GM12878 (cell line): ENCODE measurements around the gene KCND2. TPM values are rescaled to one million over a fixed set of nuclear protein-coding genes. Genes with fewer than 3 reads are reported as not detected.
A peak's percentile ranks its signal among the peaks of the same experiment; 100 is the strongest.

Experiments
- ATAC-seq: fragments of 200-7000 bp; cut with Tn5 transposase; 3 replicates; pipeline ENCODE4 v1.9.1; 2020; ENCODE audit warnings: mild to moderate bottlenecking, moderate library complexity
- BruUV-seq: library from RNA; stranded (reverse); fragments of 400-500 nt; replicated peaks from 2 replicates; lab custom pipeline; 2021; lab: Mats Ljungman, UMichigan
- CTCF ChIA-PET: fragments of 300-600 bp; sonication (Branson Sonifier 250); formaldehyde crosslinking; extraction: SDS; loops from one replicate; lab custom pipeline; 2021; ENCODE audit warnings: inconsistent platforms; lab: Yijun Ruan, JAX
- POLR2A ChIA-PET: fragments of 350-600 bp; formaldehyde crosslinking; extraction: SDS; loops from one replicate; lab custom pipeline; 2021; ENCODE audit warnings: inconsistent platforms; lab: Charles Lee
- RAD21 ChIA-PET: fragments of 300-600 bp; sonication (Branson Sonifier 250); formaldehyde crosslinking; loops from one replicate; lab custom pipeline; 2023; ENCODE audit warnings: antibody characterized with exemption; ENCODE audit not compliant: unreplicated experiment; lab: Charles Lee
- SMC1A ChIA-PET: fragments of 300-600 bp; sonication (Branson Sonifier 250); formaldehyde crosslinking; loops from one replicate; lab custom pipeline; 2023; ENCODE audit not compliant: unreplicated experiment, uncharacterized antibody; lab: Charles Lee
- DNase-seq: peaks from one replicate; pipeline ENCODE4 v3.0.0-alpha.2; 2011; ENCODE audit warnings: low read depth, low spot score
- FAIRE-seq: peaks from 3 replicates; lab custom pipeline; 2011; peaks lifted over from hg19 to GRCh38; lab: Jason Lieb, UNC
- H2AFZ ChIP-seq: 2 replicates; pipeline ENCODE4 v1.6.0; 2011; ENCODE audit warnings: low read depth, low read length, control low read depth; ENCODE audit not compliant: control insufficient read depth
- H3K27ac ChIP-seq: 2 replicates; pipeline ENCODE4 v1.5.1; 2011; ENCODE audit warnings: control low read depth; ENCODE audit not compliant: control insufficient read depth, insufficient read depth
- H3K27me3 ChIP-seq, 2 experiments: replicated peaks in 1 of 2; 2 replicates each; pipeline versions ENCODE4 v1.6.0 to v1.6.1; 2011; ENCODE audit warnings: low read length in 1 of 2; ENCODE audit not compliant: control insufficient read depth in 2 of 2, insufficient read depth in 2 of 2
- H3K36me3 ChIP-seq, 2 experiments: 2 replicates each; pipeline ENCODE4 v1.5.1; 2011; ENCODE audit warnings: low read length in 1 of 2; ENCODE audit not compliant: control insufficient read depth in 2 of 2, insufficient read depth in 2 of 2
- H3K4me1 ChIP-seq: 2 replicates; pipeline ENCODE4 v1.6.1; 2011; ENCODE audit warnings: mild to moderate bottlenecking, low read length, moderate library complexity, mixed read lengths; ENCODE audit not compliant: control insufficient read depth, insufficient read depth
- H3K4me2 ChIP-seq: 2 replicates; pipeline ENCODE4 v1.6.0; 2011; ENCODE audit warnings: control low read depth; ENCODE audit not compliant: control insufficient read depth, insufficient read depth
- H3K4me3 ChIP-seq: fragments of 200-600 bp; sonication (generic); 2 replicates; pipeline ENCODE4 v1.5.1; 2016
- H3K79me2 ChIP-seq: 2 replicates; pipeline ENCODE4 v1.6.0; 2011; ENCODE audit warnings: low read length; ENCODE audit not compliant: control insufficient read depth, insufficient read depth
- H3K9ac ChIP-seq: 2 replicates; pipeline ENCODE4 v1.8.0; 2011; ENCODE audit warnings: low read length, control low read depth, mixed read lengths; ENCODE audit not compliant: control insufficient read depth, insufficient read depth
- H3K9me3 ChIP-seq: replicated peaks from 3 replicates; pipeline ENCODE4 v1.5.1; 2011; ENCODE audit warnings: mild to moderate bottlenecking, low read length; ENCODE audit not compliant: control insufficient read depth, insufficient read depth
- H4K20me1 ChIP-seq: 2 replicates; pipeline ENCODE4 v1.6.0; 2011; ENCODE audit not compliant: control insufficient read depth, insufficient read depth
- DPF2 ChIP-seq: fragments of 450-650 bp; IDR thresholded peaks from 2 replicates; pipeline ENCODE4 v1.6.1; 2017; ENCODE audit warnings: mild to moderate bottlenecking
- EGR1 ChIP-seq, 2 experiments: IDR thresholded peaks; 1 replicate in 1 of 2; 2 replicates in 1 of 2; pipeline ENCODE4 v1.6.1; 2011 to 2012; ENCODE audit warnings: low read depth in 2 of 2, low read length in 2 of 2, borderline replicate concordance in 1 of 2, mild to moderate bottlenecking in 1 of 2, moderate library complexity in 1 of 2
- FOS ChIP-seq: IDR thresholded peaks from 3 replicates; pipeline ENCODE4 v1.6.1; 2011; ENCODE audit warnings: borderline replicate concordance; ENCODE audit not compliant: insufficient read length; ENCODE audit errors: extremely low read depth
- KLF5 ChIP-seq: fragments of 450-650 bp; IDR thresholded peaks from 2 replicates; pipeline ENCODE4 v1.6.1; 2014; ENCODE audit warnings: mild to moderate bottlenecking; ENCODE audit not compliant: partially characterized antibody
- NR2C2 ChIP-seq: IDR thresholded peaks from 2 replicates; pipeline ENCODE4 v1.6.1; 2011; ENCODE audit warnings: borderline replicate concordance, low read depth; ENCODE audit not compliant: control insufficient read depth, insufficient read length
- POLR2AphosphoS5 ChIP-seq: IDR thresholded peaks from 2 replicates; pipeline ENCODE4 v1.6.1; 2011; ENCODE audit warnings: mild to moderate bottlenecking, low read length, inconsistent platforms
- SMARCA5 ChIP-seq: fragments of 450-650 bp; IDR thresholded peaks from 2 replicates; pipeline ENCODE4 v1.6.1; 2017; ENCODE audit warnings: mild to moderate bottlenecking
- SMC3 ChIP-seq: IDR thresholded peaks from 2 replicates; pipeline ENCODE4 v1.6.1; 2011; ENCODE audit warnings: low read length, improper control_type of control experiment, borderline replicate concordance
- TARDBP ChIP-seq: IDR thresholded peaks from 2 replicates; pipeline ENCODE4 v1.6.1; 2016; ENCODE audit warnings: borderline replicate concordance
- YBX1 ChIP-seq: fragments of 450-650 bp; IDR thresholded peaks from 2 replicates; pipeline ENCODE4 v1.6.1; 2016; ENCODE audit warnings: antibody characterized with exemption
- ZBED1 ChIP-seq: IDR thresholded peaks from 2 replicates; pipeline ENCODE4 v1.6.1; 2016; ENCODE audit warnings: borderline replicate concordance
- ZNF687 ChIP-seq: fragments of 450-650 bp; IDR thresholded peaks from 2 replicates; pipeline ENCODE4 v1.6.1; 2017; ENCODE audit warnings: mild to moderate bottlenecking, moderate library complexity
- WGBS: methylation state at CpG from one replicate; pipeline ENCODE4 v1.1.6; 2016; ENCODE audit warnings: low lambda C conversion rate; ENCODE audit not compliant: insufficient replicate concordance, insufficient coverage; ENCODE audit errors: missing lambda C conversion rate; 5-methylcytosine and 5-hydroxymethylcytosine counted together
- in situ Hi-C: fragments of 300-500 bp; cut with MboI; formaldehyde crosslinking; loops from 9 replicates; pipeline ENCODE4 v1.14.3; 2018; ENCODE audit warnings: mixed read lengths
- intact Hi-C: fragments of 100-400 bp; cut with micrococcal nuclease; formaldehyde crosslinking; loops from one replicate; pipeline ENCODE4 v1.14.2; 2022; ENCODE audit not compliant: unreplicated experiment
- polyA plus RNA-seq, 11 experiments: library from polyadenylated mRNA; depleted of rRNA in 4 of 11; unstranded in 6 of 11; stranded (reverse) in 5 of 11; fragments of >200 nt; fragmentation: Nextera tagmentation in 4 of 11; fragmentation: Illumina TruSeq in 1 of 11; extraction: Ambion mirVana in 4 of 11; extraction: Trizol in 1 of 11; gene quantifications; 1 replicate in 1 of 11; 2 replicates in 10 of 11; pipeline versions ENCODE4 v1.2.1 to v1.2.3, GENCODE V29; 2011 to 2016; ENCODE audit warnings: inconsistent platforms in 2 of 11, missing spikeins in 2 of 11, low read depth in 1 of 11
- total RNA-seq, 4 experiments: library from RNA; depleted of rRNA in 3 of 4; stranded (reverse); fragments of >200 nt in 3 of 4; fragmentation: Illumina TruSeq in 1 of 4; extraction: Trizol in 1 of 4; gene quantifications; 2 replicates each; pipeline versions ENCODE4 v1.2.1 to v1.2.3, GENCODE V29; 2013 to 2021
- TF ChIP-seq, protein P1 (sequence below): IDR thresholded peaks from 2 replicates; pipeline ENCODE4 v1.6.1; 2011; ENCODE audit warnings: borderline replicate concordance, low read depth, mild to moderate bottlenecking, moderate library complexity, low read length; ENCODE audit not compliant: insufficient read depth, poor library complexity, severe bottlenecking
- TF ChIP-seq, protein P2 (sequence below): IDR thresholded peaks from 2 replicates; pipeline ENCODE4 v1.6.1; 2012; ENCODE audit warnings: mild to moderate bottlenecking, low read depth, low read length

KCND2 gene
- total and polyA plus RNA-seq, 10 of the 15 experiments (the other 5 are each of a cell fraction or from before 2014, with no cell fraction given), result 3.6 to 22.3 (median 6.3) TPM

DNA sequence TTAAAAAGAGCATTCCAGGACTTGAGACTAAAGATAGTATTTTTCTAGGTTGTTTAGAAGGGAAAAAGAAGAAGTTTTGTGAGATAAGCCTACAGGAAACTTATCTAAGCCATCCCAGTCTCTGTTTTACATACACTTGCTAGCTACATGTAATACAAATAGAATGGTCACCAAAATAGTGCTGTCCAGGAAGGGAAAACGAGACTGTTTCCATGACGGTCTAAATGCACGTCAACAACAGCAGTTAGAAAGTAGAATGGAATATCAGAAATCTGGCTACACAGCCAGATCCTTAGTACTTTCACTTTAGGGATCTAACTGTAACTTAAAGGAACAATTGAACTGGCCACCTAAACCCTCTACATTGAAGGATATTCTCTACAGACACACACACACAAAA lies 467.4 kb downstream of the KCND2 start:
- no peak for ATAC-seq
- in situ Hi-C loops (no loop called here), intact Hi-C loops (no loop called here)
- no peak overlapping the region; the same call in 1 of the 2 replicates for H3K4me2 ChIP-seq
- H3K36me3 ChIP-seq, result no peaks in the 10 kb centered on the region
- H3K27ac ChIP-seq, result no peak overlapping the region
- ChIA-PET SMC1A (interaction anchor here (1.4 to 1.6 kb wide), 3 partner anchors 8 to 13 kb away, joined by 3 to 5 read pairs (median 3); no protein-coding TSS in a partner anchor), RAD21 (no interaction called here), POLR2A (no interaction called here), CTCF (interaction anchor here (1.1 kb wide), 1 partner anchor 55 kb away, joined by 3 read pairs; no protein-coding TSS in a partner anchor)
- TF ChIP-seq, protein P1, sequence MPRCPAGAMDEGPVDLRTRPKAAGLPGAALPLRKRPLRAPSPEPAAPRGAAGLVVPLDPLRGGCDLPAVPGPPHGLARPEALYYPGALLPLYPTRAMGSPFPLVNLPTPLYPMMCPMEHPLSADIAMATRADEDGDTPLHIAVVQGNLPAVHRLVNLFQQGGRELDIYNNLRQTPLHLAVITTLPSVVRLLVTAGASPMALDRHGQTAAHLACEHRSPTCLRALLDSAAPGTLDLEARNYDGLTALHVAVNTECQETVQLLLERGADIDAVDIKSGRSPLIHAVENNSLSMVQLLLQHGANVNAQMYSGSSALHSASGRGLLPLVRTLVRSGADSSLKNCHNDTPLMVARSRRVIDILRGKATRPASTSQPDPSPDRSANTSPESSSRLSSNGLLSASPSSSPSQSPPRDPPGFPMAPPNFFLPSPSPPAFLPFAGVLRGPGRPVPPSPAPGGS, result no peak
- no peak for TF ChIP-seq POLR2AphosphoS5
- no peak for TF ChIP-seq DPF2
- TF ChIP-seq SMARCA5, result no peak
- no peak for TF ChIP-seq ZBED1
- no peak for TF ChIP-seq YBX1
- TF ChIP-seq KLF5, result no peak
- TF ChIP-seq ZNF687, result no peak
- TF ChIP-seq FOS, result no peak
- TF ChIP-seq NR2C2, result no peak
- TF ChIP-seq, protein P2, sequence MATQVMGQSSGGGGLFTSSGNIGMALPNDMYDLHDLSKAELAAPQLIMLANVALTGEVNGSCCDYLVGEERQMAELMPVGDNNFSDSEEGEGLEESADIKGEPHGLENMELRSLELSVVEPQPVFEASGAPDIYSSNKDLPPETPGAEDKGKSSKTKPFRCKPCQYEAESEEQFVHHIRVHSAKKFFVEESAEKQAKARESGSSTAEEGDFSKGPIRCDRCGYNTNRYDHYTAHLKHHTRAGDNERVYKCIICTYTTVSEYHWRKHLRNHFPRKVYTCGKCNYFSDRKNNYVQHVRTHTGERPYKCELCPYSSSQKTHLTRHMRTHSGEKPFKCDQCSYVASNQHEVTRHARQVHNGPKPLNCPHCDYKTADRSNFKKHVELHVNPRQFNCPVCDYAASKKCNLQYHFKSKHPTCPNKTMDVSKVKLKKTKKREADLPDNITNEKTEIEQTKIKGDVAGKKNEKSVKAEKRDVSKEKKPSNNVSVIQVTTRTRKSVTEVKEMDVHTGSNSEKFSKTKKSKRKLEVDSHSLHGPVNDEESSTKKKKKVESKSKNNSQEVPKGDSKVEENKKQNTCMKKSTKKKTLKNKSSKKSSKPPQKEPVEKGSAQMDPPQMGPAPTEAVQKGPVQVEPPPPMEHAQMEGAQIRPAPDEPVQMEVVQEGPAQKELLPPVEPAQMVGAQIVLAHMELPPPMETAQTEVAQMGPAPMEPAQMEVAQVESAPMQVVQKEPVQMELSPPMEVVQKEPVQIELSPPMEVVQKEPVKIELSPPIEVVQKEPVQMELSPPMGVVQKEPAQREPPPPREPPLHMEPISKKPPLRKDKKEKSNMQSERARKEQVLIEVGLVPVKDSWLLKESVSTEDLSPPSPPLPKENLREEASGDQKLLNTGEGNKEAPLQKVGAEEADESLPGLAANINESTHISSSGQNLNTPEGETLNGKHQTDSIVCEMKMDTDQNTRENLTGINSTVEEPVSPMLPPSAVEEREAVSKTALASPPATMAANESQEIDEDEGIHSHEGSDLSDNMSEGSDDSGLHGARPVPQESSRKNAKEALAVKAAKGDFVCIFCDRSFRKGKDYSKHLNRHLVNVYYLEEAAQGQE, result no peak
- TF ChIP-seq TARDBP, result no peak
- no peak for TF ChIP-seq EGR1 (IDR thresholded peaks at IDR 0.05; ENCODE audit: borderline replicate concordance in 1 of 2, low read depth in 2 of 2, low read length in 2 of 2)
- no peak for TF ChIP-seq SMC3
- BruUV-seq, result no TSS peak
- no peak overlapping the region for H3K4me3 ChIP-seq
- no peak overlapping the region for H3K9ac ChIP-seq
- H3K9me3 ChIP-seq, result no peaks in the 10 kb centered on the region
- no peak for DNase-seq
- 61% methylated on average over 3 of the region's 3 CpGs for WGBS
- H2AFZ ChIP-seq, result peak overlapping the region; percentile 2; the same call in 1 of the 2 replicates
- no peak for FAIRE-seq
- H3K27me3 ChIP-seq, result no peaks in the 10 kb centered on the region
- no peaks in the 10 kb centered on the region for H3K4me1 ChIP-seq
- no peaks in the 10 kb centered on the region for H4K20me1 ChIP-seq
- H3K79me2 ChIP-seq, result no peaks in the 10 kb centered on the region
